IPS DF 6.9 (cell line): ENCODE data around the gene ST3GAL6.
A peak's percentile ranks its signal among the peaks of the same experiment; 100 is the strongest.

Experiments
- DNase-seq: peaks from one replicate; pipeline ENCODE4 v3.0.0-alpha.2; 2013; ENCODE audit warnings: low read depth, low spot score
- H3K27ac ChIP-seq: one replicate; pipeline ENCODE4 v1.5.1; 2013; ENCODE audit warnings: low read length, control low read depth
- H3K27me3 ChIP-seq: 2 replicates; pipeline ENCODE4 v1.6.1; 2013; ENCODE audit warnings: mild to moderate bottlenecking, low read length; ENCODE audit not compliant: control insufficient read depth, insufficient read depth
- H3K36me3 ChIP-seq: 2 replicates; pipeline ENCODE4 v1.6.1; 2013; ENCODE audit warnings: low read length; ENCODE audit not compliant: control insufficient read depth, insufficient read depth
- H3K4me1 ChIP-seq: 2 replicates; pipeline ENCODE4 v1.6.1; 2013; ENCODE audit warnings: low read length; ENCODE audit not compliant: control insufficient read depth, insufficient read depth
- H3K4me3 ChIP-seq: 2 replicates; pipeline ENCODE4 v1.5.1; 2013; ENCODE audit warnings: mild to moderate bottlenecking, low read length
- H3K9me3 ChIP-seq: 2 replicates; pipeline ENCODE4 v1.6.1; 2013; ENCODE audit warnings: low read length, inconsistent platforms; ENCODE audit not compliant: control insufficient read depth, insufficient read depth
- WGBS: extraction: QIAGEN DNeasy Blood & Tissue Kit; methylation state at CpG from one replicate; pipeline ENCODE4 v1.1.7; 2013; ENCODE audit warnings: mixed read lengths, missing lambda C conversion rate; ENCODE audit not compliant: insufficient read length, insufficient coverage; 5-methylcytosine and 5-hydroxymethylcytosine counted together

Gene ST3GAL6

DNA sequence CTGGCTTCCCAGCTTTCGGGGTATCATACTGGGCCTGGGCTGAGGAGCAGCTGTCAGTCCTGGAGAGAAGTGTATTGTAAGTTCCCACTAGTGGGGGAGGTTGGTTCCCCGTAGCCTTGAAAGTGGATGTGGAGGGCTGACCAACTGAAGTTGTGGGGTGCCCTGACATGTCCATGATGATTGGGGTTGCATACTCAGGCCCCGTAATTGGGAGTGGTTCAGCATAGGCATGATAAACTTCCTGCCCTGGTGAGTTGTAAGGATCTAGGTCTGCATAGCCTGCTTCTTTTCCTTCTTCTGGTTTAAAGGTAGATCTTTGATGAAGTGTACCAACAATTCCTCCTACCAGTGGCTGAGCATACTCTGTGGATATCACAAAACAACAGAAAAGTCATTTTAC is 36.3 kb downstream of the ST3GAL6 start:
- WGBS, result no CpG with 5 or more reads among the region's 3 CpGs

DNA sequence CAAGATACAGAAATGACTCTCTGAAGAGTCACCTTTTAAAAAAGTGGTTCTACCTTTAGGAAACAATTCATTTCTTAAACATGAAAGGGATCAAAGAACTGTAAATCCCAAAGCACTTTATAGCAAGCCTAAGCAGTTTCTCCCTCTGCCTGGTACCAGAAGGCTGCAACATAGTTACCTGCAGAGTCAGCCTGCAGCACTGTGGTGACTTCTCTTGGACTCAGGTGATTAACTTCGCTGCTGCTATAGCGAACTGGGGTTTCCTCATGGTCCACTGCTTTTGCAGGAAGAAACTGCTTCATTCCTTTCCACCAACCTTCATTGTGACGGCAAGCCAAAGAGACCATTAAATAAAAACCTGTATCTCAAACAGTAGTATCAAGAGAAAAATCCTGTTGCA is 37.3 kb downstream of the ST3GAL6 start:
- no peak overlapping the region for H3K27ac ChIP-seq
- WGBS, result no CpG with 5 or more reads among the region's 3 CpGs
- no peak for DNase-seq
- no peaks in the 10 kb centered on the region for H3K4me1 ChIP-seq
- H3K27me3 ChIP-seq, result no peaks in the 10 kb centered on the region
- no peaks in the 10 kb centered on the region for H3K9me3 ChIP-seq
- H3K4me3 ChIP-seq, result no peak overlapping the region
- no peaks in the 10 kb centered on the region; the same call in 1 of the 2 replicates for H3K36me3 ChIP-seq

More for the DNA sequence above, 36.3 kb downstream of the ST3GAL6 start:
- no peaks in the 10 kb centered on the region for H3K27me3 ChIP-seq
- no peaks in the 10 kb centered on the region for H3K4me1 ChIP-seq
- DNase-seq, result no peak
- no peak overlapping the region for H3K27ac ChIP-seq
- no peaks in the 10 kb centered on the region for H3K9me3 ChIP-seq
- H3K36me3 ChIP-seq, result no peaks in the 10 kb centered on the region; the same call in 1 of the 2 replicates
- H3K4me3 ChIP-seq, result no peak overlapping the region

DNA sequence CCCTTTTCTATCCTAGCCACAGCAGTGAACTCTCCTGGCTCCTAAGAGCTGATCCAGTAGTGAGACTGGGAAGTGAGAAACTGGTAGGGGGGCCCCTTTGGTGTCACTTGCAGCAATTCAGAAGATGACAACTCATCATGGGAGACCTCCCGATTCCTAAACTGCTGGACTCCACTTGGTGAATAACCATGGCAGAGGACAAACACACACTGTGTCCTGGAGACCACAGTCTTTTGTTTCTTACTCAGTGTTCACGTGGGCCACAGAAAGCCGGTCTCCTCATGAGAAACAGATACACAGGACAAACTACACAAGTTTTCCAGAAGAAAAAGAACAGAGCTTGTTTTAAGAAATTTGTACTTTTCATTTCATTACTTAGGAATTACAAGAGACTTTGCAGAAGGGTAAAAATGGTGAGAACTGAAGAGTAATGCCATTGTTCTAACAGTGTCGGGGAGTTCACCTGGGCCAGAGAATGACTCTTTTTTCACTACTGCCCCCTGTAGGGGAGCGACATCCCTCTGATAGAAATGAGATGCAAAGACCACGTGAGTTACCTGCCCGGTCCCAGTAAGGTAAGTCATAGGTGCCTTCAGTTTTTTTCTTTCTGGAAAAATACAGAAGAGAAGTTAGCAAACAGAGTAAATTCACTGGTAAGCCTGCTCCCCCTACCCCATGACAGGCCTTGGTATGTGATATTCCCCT is 38.1 kb downstream of the ST3GAL6 start:
- Histone ChIP-seq H3K9me3 (no peaks in the 10 kb centered on the region), H3K4me1 (no peaks in the 10 kb centered on the region), H3K27ac (no peak overlapping the region), H3K36me3 (no peaks in the 10 kb centered on the region; the same call in 1 of the 2 replicates), H3K27me3 (no peaks in the 10 kb centered on the region), H3K4me3 (no peak overlapping the region)
- no CpG with 5 or more reads among the region's 7 CpGs for WGBS
- DNase-seq, result peak; percentile 2

DNA sequence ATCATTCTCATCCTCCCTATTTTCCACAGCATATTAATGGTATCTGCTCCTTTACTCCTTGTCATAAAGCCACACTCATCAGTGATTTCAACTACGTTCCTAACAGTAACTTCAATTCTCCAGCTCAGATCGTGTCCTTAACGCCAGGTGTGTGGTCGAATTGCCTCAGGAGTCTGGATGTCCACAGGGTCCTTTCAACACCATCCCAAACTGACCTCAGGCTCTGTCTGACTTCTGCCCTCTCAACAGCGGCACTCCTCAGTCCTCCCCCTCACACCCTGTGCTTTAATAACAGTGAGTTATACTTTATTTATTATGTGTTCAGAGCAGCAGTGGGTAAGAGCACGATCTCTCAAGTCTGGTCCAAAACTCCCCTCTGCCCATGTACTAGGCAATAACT is 42.4 kb downstream of the ST3GAL6 start:
- H3K27ac ChIP-seq, result no peak overlapping the region
- no peak overlapping the region for H3K4me3 ChIP-seq
- WGBS, result no CpG with 5 or more reads among the region's 6 CpGs
- peaks cover 12% of the 10 kb centered on the region; the same call in 1 of the 2 replicates for H3K36me3 ChIP-seq
- no peak for DNase-seq
- no peaks in the 10 kb centered on the region for H3K9me3 ChIP-seq
- no peaks in the 10 kb centered on the region for H3K27me3 ChIP-seq
- H3K4me1 ChIP-seq, result no peaks in the 10 kb centered on the region

DNA sequence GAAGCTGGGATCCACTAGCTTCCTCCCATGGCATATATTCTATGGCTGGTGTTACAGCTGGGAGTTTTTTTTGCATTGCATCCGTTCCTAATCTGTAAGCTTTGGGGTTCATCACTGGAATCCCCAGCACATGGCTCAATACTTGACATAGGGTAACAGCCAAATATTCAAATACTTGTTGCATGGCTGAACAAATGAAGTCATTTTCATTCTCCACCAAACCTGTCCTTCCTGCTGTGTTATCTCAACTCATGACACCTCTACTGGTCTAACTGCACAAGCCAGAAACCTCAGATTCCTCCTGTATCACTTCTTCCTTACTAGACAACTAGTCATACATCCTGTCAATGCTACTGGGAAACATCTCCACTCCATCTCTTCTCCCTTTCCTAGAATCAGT is 43.4 kb downstream of the ST3GAL6 start:
- no peak overlapping the region for H3K27ac ChIP-seq
- no CpG with 5 or more reads among the region's 1 CpG for WGBS

DNA sequence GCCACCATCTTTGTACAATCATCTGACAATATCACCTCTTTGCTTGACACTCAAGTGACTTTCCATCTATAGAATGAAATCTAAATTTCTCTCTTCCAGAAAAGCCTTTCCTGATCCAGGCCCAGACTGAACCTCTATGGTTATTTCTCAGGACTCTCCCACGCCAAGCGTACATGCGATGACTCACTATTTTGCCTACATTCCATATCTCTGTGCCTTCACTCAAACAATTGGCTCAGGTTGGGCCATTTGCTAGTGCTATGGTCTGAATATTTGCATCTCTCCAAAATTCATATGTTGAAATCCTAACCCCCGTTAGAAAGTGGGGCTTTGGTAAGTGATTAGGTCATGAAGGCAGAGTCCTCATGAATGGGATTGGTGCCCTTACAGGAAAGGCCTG is 43.9 kb downstream of the ST3GAL6 start:
- WGBS, result no CpG with 5 or more reads among the region's 4 CpGs
- H3K27ac ChIP-seq, result no peak overlapping the region
- DNase-seq, result no peak
- H3K4me1 ChIP-seq, result no peaks in the 10 kb centered on the region
- H3K27me3 ChIP-seq, result no peaks in the 10 kb centered on the region
- no peak overlapping the region for H3K4me3 ChIP-seq
- no peaks in the 10 kb centered on the region for H3K9me3 ChIP-seq
- peaks cover 12% of the 10 kb centered on the region; the same call in 1 of the 2 replicates for H3K36me3 ChIP-seq

More for the DNA sequence above, 43.4 kb downstream of the ST3GAL6 start:
- Histone ChIP-seq H3K9me3 (no peaks in the 10 kb centered on the region), H3K4me3 (no peak overlapping the region), H3K4me1 (no peaks in the 10 kb centered on the region), H3K27me3 (no peaks in the 10 kb centered on the region), H3K36me3 (peaks cover 12% of the 10 kb centered on the region; the same call in 1 of the 2 replicates)
- DNase-seq, result no peak

DNA sequence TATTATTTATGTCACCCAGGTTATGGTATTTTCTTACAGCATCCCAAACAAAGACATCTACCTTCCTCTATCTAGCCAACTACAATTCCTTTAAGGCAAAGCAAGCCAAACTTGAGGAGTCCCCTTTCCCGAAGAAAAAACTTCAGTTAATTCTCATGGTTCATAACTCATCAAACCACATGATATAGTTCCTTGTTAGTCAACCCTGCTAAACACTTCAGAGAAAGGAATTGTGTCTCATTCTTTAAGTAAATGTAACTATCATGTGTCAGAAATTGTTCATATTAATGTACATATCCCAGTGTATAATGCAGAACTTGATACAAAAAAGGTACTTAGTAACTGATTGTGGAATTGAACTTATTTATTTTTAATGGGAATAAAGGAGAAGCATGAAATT is 44.4 kb downstream of the ST3GAL6 start:
- H3K9me3 ChIP-seq, result no peaks in the 10 kb centered on the region
- DNase-seq, result no peak
- no CpG with 5 or more reads among the region's 1 CpG for WGBS
- no peak overlapping the region for H3K4me3 ChIP-seq
- H3K27me3 ChIP-seq, result no peaks in the 10 kb centered on the region
- no peak overlapping the region for H3K27ac ChIP-seq
- H3K4me1 ChIP-seq, result no peaks in the 10 kb centered on the region
- H3K36me3 ChIP-seq, result peaks cover 12% of the 10 kb centered on the region; the same call in 1 of the 2 replicates

DNA sequence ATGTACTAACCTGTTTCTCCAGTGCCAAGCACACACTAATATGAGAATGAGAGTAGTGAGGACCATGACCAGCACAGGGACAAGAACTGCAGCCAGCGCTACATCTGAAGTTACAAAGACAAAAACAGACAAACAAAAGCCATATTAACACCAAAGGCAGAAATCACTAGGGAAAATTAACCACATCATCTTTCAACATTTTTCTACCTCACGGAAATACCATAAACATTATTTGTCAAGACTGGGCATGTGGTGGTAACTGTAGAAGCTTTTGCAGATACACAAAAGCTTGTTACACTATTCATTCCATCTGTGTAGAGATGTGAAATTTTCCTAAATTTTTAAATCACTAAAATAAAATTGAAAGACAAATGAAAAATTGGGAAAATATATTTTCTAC is 44.9 kb downstream of the ST3GAL6 start:
- H3K4me1 ChIP-seq, result no peaks in the 10 kb centered on the region
- no peak overlapping the region for H3K27ac ChIP-seq
- no peak overlapping the region for H3K4me3 ChIP-seq
- WGBS, result no CpG with 5 or more reads among the region's 2 CpGs
- peaks cover 12% of the 10 kb centered on the region; the same call in 1 of the 2 replicates for H3K36me3 ChIP-seq
- H3K9me3 ChIP-seq, result no peaks in the 10 kb centered on the region
- no peaks in the 10 kb centered on the region for H3K27me3 ChIP-seq
- DNase-seq, result no peak

DNA sequence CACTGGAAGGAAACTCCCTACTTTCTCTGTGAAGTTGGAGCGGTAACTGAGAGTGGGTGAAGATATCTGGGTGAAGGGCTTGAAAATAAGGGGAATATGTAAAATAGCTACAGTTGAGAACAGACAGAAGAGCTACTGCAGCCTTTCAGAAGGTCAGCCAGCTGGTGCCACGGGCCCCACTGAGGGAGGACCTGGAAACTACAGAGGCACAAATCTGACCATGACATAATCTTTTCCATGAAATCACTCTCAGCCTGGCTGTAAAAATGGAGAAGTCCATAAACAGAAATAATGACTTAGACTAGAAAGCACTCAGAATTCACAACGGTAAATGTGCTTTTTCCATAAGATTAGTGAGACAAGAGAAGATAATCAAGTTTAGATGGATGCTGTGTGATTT is 46.4 kb downstream of the ST3GAL6 start:
- no peak for DNase-seq
- H3K4me3 ChIP-seq, result no peak overlapping the region
- no peak overlapping the region for H3K27ac ChIP-seq
- no peaks in the 10 kb centered on the region for H3K4me1 ChIP-seq
- H3K9me3 ChIP-seq, result no peaks in the 10 kb centered on the region
- H3K36me3 ChIP-seq, result peaks cover 12% of the 10 kb centered on the region; the same call in 1 of the 2 replicates
- no CpG with 5 or more reads among the region's 3 CpGs for WGBS
- no peaks in the 10 kb centered on the region for H3K27me3 ChIP-seq

DNA sequence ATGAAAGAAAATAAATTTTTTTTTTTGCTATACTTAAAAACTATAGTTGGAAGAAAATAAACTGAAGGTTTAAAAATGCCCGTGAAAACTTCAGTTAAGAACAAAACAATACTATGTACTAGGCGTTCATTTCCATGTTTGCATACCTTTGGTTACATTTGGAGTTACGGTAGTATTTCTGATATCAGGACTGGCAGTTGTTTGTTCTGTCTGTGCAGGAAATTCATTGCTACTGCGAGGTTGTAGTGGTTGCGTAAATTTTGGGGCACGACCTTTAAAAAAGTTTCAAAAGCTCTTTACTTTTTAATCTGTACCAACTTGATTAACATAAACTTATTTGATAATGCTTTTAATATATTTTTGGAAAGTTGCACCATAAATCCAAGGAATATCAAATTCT is 47.9 kb downstream of the ST3GAL6 start:
- Histone ChIP-seq H3K4me3 (no peak overlapping the region), H3K36me3 (peaks cover 12% of the 10 kb centered on the region; the same call in 1 of the 2 replicates), H3K27ac (no peak overlapping the region), H3K9me3 (no peaks in the 10 kb centered on the region), H3K27me3 (no peaks in the 10 kb centered on the region), H3K4me1 (no peaks in the 10 kb centered on the region)
- DNase-seq, result no peak
- WGBS, result no CpG with 5 or more reads among the region's 6 CpGs
